ENCODE measurements around the gene COL20A1. TPM values are rescaled to one million over a fixed set of nuclear protein-coding genes. Genes with fewer than 3 reads are reported as not detected.
"Not testable (repeated sequence)": the region's sequence is repeated elsewhere in the genome, so short reads cannot be mapped to it uniquely, and the experiment has no call there.

Gene COL20A1
- total RNA-seq, 1 donor from 2014 or later, result 4.1 TPM

- DNase-seq (ENCODE audit: low spot score in 2 of 2), result no peak
- no peak for FAIRE-seq
Observed at GRCh38 chr20:63329331-63330083, 36.5 kb downstream of the COL20A1 start.

- no peak for FAIRE-seq
- no peak for DNase-seq (ENCODE audit: low spot score in 2 of 2)
Observed at GRCh38 chr20:63330084-63330760, 37.2 kb downstream of the COL20A1 start.

- DNase-seq (ENCODE audit: low spot score in 2 of 2) (no peak), FAIRE-seq (no peak)
Observed at GRCh38 chr20:63330940-63331339, 38.0 kb downstream of the COL20A1 start.

- no peak for DNase-seq (ENCODE audit: low spot score in 2 of 2)
- FAIRE-seq, result no peak
Observed at GRCh38 chr20:63331741-63332400, 38.9 kb downstream of the COL20A1 start.

- DNase-seq (ENCODE audit: low spot score in 2 of 2) (no peak), FAIRE-seq (no peak)
Observed at GRCh38 chr20:63332488-63333240, 39.7 kb downstream of the COL20A1 start.

GRCh38 chr20:63333241-63333836 lies 40.4 kb downstream of the COL20A1 start:
- DNase-seq (ENCODE audit: low spot score in 2 of 2) (no peak), FAIRE-seq (no peak)

- DNase-seq (ENCODE audit: low spot score in 2 of 2), result no peak
- FAIRE-seq, result no peak
Observed at GRCh38 chr20:63334356-63334755, 41.4 kb downstream of the COL20A1 start.

- not testable (repeated sequence) for DNase-seq (ENCODE audit: low spot score in 2 of 2); FAIRE-seq
Observed at GRCh38 chr20:63335060-63335459, 42.1 kb downstream of the COL20A1 start.

- DNase-seq (ENCODE audit: low spot score in 2 of 2) (no peak), FAIRE-seq (no peak)
Observed at GRCh38 chr20:63335711-63336110, 42.7 kb downstream of the COL20A1 start.

- DNase-seq (ENCODE audit: low spot score in 2 of 2) (no peak), FAIRE-seq (no peak)
Observed at GRCh38 chr20:63336232-63336752, 43.3 kb downstream of the COL20A1 start.

- no peak for DNase-seq (ENCODE audit: low spot score in 2 of 2)
Observed at GRCh38 chr20:63337786-63338420, 44.9 kb downstream of the COL20A1 start.

GRCh38 chr20:63339154-63340094 lies 46.4 kb downstream of the COL20A1 start:
- not testable (repeated sequence) for FAIRE-seq

More at GRCh38 chr20:63337786-63338420, 44.9 kb downstream of the COL20A1 start:
- FAIRE-seq, result no peak

GRCh38 chr20:63340158-63340688 lies 47.2 kb downstream of the COL20A1 start:
- peak; percentile 73 for FAIRE-seq
- DNase-seq (ENCODE audit: low spot score in 2 of 2), result not testable (repeated sequence)

More at GRCh38 chr20:63339154-63340094, 46.4 kb downstream of the COL20A1 start:
- not testable (repeated sequence) for DNase-seq (ENCODE audit: low spot score in 2 of 2)

- DNase-seq (ENCODE audit: low spot score in 2 of 2), result no peak
Observed at GRCh38 chr20:63342561-63343459, 49.8 kb downstream of the COL20A1 start.

GRCh38 chr20:63343460-63344445 lies 50.8 kb downstream of the COL20A1 start:
- FAIRE-seq (no peak), DNase-seq (ENCODE audit: low spot score in 2 of 2) (no peak)

More at GRCh38 chr20:63342561-63343459, 49.8 kb downstream of the COL20A1 start:
- no peak for FAIRE-seq
